Measurements from ENCODE around the gene U2SURP.
"Not testable (repeated sequence)": the region's sequence is repeated elsewhere in the genome, so short reads cannot be mapped to it uniquely, and the experiment has no call there.

The U2SURP gene

GRCh38 chr3:142977399-142977728, 24.0 kb upstream of the U2SURP start:
- no peak for ATAC-seq

- no peak for ATAC-seq
These were observed 20.3 kb upstream of the U2SURP start for GRCh38 chr3:142981108-142981507.

- ATAC-seq = no peak
These were observed 19.2 kb upstream of the U2SURP start for GRCh38 chr3:142982038-142982773.

- ATAC-seq = no peak
These were observed 18.1 kb upstream of the U2SURP start for GRCh38 chr3:142983318-142983717.

GRCh38 chr3:142984255-142984654, 17.1 kb upstream of the U2SURP start:
- ATAC-seq = no peak

- ATAC-seq = no peak
These were observed 14.2 kb upstream of the U2SURP start for GRCh38 chr3:142987080-142987700.

GRCh38 chr3:142987707-142988106, 13.7 kb upstream of the U2SURP start:
- peak; percentile 46 to 82 for ATAC-seq

GRCh38 chr3:142988221-142988620, 13.1 kb upstream of the U2SURP start:
- ATAC-seq = not testable (repeated sequence)

- not testable (repeated sequence) for ATAC-seq
These were observed 12.5 kb upstream of the U2SURP start for GRCh38 chr3:142988826-142989225.

- no peak for ATAC-seq
These were observed 10.6 kb upstream of the U2SURP start for GRCh38 chr3:142990721-142991120.

- ATAC-seq = no peak
These were observed 9.0 kb upstream of the U2SURP start for GRCh38 chr3:142992323-142992722.

GRCh38 chr3:142993958-142994442, 7.4 kb upstream of the U2SURP start:
- peak in 1 of 2 donors; percentile 56 for ATAC-seq

- no peak for ATAC-seq
These were observed 4.0 kb upstream of the U2SURP start for GRCh38 chr3:142997330-142997729.

- ATAC-seq = no peak
These were observed 2.9 kb upstream of the U2SURP start for GRCh38 chr3:142998439-142998838.

- ATAC-seq = no peak
These were observed 1.5 kb upstream of the U2SURP start for GRCh38 chr3:142999881-143000280.

GRCh38 chr3:143000528-143000927, 842 bp upstream of the U2SURP start:
- no peak for ATAC-seq

- peak; percentile 60 to 63 for ATAC-seq
These were observed 369 bp upstream of the U2SURP start for GRCh38 chr3:143001034-143001368.

GRCh38 chr3:143002083-143002712, 828 bp downstream of the U2SURP start:
- ATAC-seq = peak; percentile 39 to 41

GRCh38 chr3:143002727-143003126, 1.4 kb downstream of the U2SURP start:
- no peak for ATAC-seq

GRCh38 chr3:143004823-143005222, 3.5 kb downstream of the U2SURP start:
- no peak for ATAC-seq

- no peak for ATAC-seq
These were observed 8.7 kb downstream of the U2SURP start for GRCh38 chr3:143010024-143010423.

- peak; percentile 25 to 48 for ATAC-seq
These were observed 10.3 kb downstream of the U2SURP start for GRCh38 chr3:143011705-143012104.

GRCh38 chr3:143014921-143015320, 13.6 kb downstream of the U2SURP start:
- ATAC-seq = no peak

All from activated CD4-positive, CD25-positive, alpha-beta regulatory T cell treated with anti-CD3 and anti-CD28 coated beads, Interleukin-2, amount 50 U/mL, for 24 hours (primary cell).